Muscle layer of duodenum (tissue), 2 donors: ENCODE data around the gene PDXDC1.
"Not testable (repeated sequence)": the region's sequence is repeated elsewhere in the genome, so short reads cannot be mapped to it uniquely, and the experiment has no call there.

ENCODE experiments used
- H3K27ac ChIP-seq: one replicate; pipeline ENCODE4 v1.7.0; 2013; ENCODE audit warnings: mild to moderate bottlenecking, low read length
- H3K27me3 ChIP-seq: one replicate; pipeline ENCODE4 v1.7.0; 2013; ENCODE audit warnings: low read depth, mild to moderate bottlenecking, control low read depth, low read length
- H3K36me3 ChIP-seq, 2 donors: one replicate each; pipeline ENCODE4 v1.7.0; 2013; ENCODE audit warnings: low read length in 2 of 2, control low read depth in 1 of 2, mild to moderate bottlenecking in 1 of 2; ENCODE audit not compliant: insufficient read depth in 2 of 2, control insufficient read depth in 1 of 2
- H3K4me1 ChIP-seq, 2 donors: one replicate each; pipeline ENCODE4 v1.7.0; 2013; ENCODE audit warnings: low read length in 2 of 2, mild to moderate bottlenecking in 2 of 2, control low read depth in 1 of 2, moderate library complexity in 1 of 2; ENCODE audit not compliant: insufficient read depth in 2 of 2, control insufficient read depth in 1 of 2
- H3K4me3 ChIP-seq, 2 donors: one replicate each; pipeline ENCODE4 v1.7.0; 2013; ENCODE audit warnings: low read length in 2 of 2, low read depth in 1 of 2, mild to moderate bottlenecking in 1 of 2
- H3K9me3 ChIP-seq, 2 donors: one replicate each; pipeline ENCODE4 v1.7.0; 2013; ENCODE audit warnings: low read length in 2 of 2, control low read depth in 1 of 2, mild to moderate bottlenecking in 1 of 2; ENCODE audit not compliant: control insufficient read depth in 1 of 2
- donor health status: healthy.

The PDXDC1 gene

DNA sequence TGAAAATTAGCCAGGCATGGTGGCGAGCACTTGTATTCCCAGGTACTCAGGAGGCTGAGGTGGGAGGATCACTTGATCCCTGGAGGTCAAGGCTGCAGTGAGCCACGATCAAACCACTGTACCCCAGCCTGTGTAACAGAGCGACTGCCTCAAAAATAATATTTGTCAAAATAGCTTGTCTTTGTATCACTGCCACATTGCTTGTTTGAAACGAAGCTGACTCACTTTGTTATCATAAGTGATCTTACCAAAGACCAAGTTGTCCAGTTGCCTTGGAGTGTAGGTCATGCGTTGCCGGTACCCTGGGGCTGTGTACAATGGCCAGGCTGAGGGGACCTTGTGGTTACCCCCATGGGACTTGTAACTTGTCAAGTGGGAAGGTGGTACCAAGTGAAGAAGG lies 21.9 kb downstream of the PDXDC1 start:
- H3K27ac ChIP-seq, result not testable (repeated sequence)
- peaks cover 6 to 10% of the 10 kb centered on the region in 2 donors for H3K36me3 ChIP-seq

DNA sequence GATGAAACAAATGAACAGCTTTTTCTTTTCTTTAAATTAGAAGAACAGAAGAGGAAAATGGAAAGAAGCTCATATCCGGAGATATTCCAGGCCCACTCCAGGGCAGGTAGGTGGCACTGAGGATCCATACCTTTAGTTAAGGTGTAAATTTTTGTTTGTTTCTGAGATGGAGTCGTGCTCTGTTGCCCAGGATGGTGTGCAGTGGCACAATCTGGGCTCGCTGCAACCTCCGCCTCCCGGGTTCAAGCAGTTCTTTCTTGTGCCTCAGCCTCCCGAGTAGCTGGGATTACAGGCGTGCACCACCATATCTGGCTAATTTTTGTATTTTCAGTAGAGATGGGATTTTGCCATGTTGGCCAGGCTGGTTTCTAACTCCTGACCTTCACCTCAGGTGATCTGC lies 23.5 kb downstream of the PDXDC1 start:
- not testable (repeated sequence) for H3K4me3 ChIP-seq, H3K9me3 ChIP-seq, H3K27ac ChIP-seq, H3K27me3 ChIP-seq, H3K4me1 ChIP-seq
- peaks cover 6 to 10% of the 10 kb centered on the region in 2 donors for H3K36me3 ChIP-seq

More for the DNA sequence above, 21.9 kb downstream of the PDXDC1 start:
- H3K4me3 ChIP-seq, H3K4me1 ChIP-seq, H3K27me3 ChIP-seq, H3K9me3 ChIP-seq: not testable (repeated sequence)

DNA sequence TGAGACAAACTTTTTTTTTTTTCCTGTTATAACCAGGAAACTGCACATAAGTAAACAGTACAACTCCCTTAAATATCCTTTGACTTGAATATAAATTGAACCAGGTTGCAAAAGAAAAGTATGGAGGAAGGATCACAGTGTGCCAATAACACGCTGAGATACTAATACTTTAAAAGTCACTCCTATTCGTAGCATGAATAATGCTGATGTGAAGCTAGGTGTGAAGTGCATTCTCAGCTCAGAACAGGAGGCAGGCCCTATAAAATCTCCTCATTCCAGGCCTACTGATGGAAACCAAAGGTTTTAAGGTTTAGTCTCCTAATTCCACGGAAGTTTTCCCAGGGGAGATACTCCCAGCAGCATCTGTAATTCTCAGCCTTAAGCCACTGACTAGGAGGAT lies 25.0 kb downstream of the PDXDC1 start:
- H3K27ac ChIP-seq, H3K4me1 ChIP-seq, H3K27me3 ChIP-seq, H3K9me3 ChIP-seq, H3K4me3 ChIP-seq: not testable (repeated sequence)
- H3K36me3 ChIP-seq, result peaks cover 6 to 14% of the 10 kb centered on the region in 2 donors

DNA sequence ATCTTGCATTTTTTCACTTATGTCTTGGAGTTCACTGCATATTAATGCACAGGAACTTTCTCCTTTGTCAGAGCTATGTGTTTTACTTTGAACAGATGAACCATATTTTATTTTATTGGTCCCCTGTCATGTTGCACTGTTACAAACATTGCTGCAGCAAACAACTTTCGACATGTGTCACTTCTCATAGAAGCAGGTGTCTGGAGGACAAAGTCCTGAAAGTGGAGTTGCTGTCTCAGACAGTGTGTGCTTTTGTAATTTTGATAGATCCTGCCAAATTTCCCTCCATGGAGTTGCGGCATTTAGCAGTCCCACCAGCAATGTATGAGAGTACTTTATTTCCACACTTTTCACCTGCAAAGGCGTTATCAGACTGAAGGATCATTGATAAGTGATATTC lies 27.6 kb downstream of the PDXDC1 start:
- not testable (repeated sequence) for H3K27ac ChIP-seq, H3K9me3 ChIP-seq, H3K27me3 ChIP-seq, H3K4me3 ChIP-seq, H3K4me1 ChIP-seq
- peaks cover 6 to 14% of the 10 kb centered on the region in 2 donors for H3K36me3 ChIP-seq

DNA sequence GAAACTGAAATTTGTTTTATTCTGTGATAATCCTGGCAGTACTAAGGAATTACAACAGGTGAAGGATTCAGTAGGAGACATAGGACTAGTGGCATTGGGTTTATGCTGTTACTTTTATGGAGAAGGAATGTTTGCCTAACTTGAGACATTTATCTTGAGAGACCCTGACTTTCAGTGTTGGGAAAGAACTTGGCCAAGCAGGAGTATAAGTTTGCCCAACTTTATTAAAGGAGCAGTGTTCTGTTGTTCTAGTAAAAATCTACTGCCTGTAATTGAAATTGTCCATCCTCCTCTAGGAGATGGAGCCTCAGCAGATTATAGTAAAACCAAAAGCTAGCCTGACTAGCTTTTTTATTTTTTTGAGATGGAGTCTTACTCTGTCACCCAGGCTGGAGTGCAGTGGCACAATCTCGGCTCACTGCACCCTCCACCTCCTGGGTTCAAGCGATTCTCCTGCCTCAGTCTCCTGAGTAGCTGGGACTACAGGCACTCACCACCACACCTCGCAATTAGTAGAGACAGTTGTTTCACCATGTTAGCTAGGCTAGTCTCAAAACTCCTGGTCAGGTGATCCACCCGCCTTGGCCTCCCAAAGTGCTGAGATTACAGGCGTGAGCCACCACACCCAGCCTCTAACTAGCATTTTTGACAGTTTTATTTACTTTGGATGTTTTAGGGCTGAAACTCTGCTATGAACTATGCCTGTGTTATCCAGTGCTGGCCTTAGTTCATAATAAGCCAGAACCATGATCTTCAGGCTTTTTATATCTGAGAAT lies 30.7 kb downstream of the PDXDC1 start:
- not testable (repeated sequence) for H3K4me3 ChIP-seq, H3K27ac ChIP-seq, H3K27me3 ChIP-seq, H3K4me1 ChIP-seq, H3K9me3 ChIP-seq
- peaks cover 4 to 12% of the 10 kb centered on the region in 2 donors for H3K36me3 ChIP-seq

DNA sequence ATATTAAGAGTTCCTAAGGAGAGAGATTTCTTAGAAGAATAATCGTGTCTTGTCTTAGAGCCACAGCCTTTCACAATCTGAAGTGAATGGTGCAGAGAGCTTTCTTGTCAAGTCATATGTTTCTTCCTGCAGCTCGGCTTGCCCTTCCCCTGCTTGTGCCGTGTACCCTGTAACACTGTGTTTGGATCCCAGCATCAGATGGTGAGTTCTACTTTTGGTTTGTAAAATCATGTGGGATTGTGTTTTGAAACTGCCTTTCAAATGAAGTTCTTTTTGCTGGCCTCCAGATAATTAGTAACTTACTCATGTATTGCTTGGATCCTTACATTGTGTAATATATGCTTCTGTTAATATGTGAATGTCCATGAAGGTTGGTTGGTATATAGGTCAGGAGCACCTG lies 33.8 kb downstream of the PDXDC1 start:
- not testable (repeated sequence) for H3K4me3 ChIP-seq, H3K27ac ChIP-seq, H3K4me1 ChIP-seq, H3K9me3 ChIP-seq, H3K27me3 ChIP-seq
- H3K36me3 ChIP-seq, result peaks cover 4 to 15% of the 10 kb centered on the region in 2 donors

DNA sequence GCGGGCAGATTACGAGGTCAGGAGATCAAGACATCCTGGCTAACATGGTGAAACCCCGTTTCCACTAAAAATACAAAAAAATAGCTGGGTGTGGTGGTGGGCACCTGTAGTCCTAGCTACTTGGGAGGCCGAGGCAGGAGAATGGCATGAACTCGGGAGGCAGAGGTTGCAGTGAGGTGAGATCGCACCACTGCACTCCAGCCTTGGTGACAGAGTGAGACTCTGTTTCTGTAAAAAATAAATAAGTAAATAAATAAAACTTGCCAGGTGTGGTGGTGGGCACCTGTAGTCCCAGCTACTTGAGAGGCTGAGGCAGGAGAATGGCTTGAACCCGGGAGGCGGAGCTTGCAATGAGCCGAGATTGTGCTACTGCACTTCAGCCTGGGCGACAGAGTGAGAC lies 38.1 kb downstream of the PDXDC1 start:
- H3K9me3 ChIP-seq, H3K27ac ChIP-seq, H3K27me3 ChIP-seq, H3K4me3 ChIP-seq: not testable (repeated sequence)
- H3K4me1 ChIP-seq, result peaks cover 0 to 15% of the 10 kb centered on the region in 2 donors
- peaks cover 15 to 18% of the 10 kb centered on the region in 2 donors for H3K36me3 ChIP-seq

DNA sequence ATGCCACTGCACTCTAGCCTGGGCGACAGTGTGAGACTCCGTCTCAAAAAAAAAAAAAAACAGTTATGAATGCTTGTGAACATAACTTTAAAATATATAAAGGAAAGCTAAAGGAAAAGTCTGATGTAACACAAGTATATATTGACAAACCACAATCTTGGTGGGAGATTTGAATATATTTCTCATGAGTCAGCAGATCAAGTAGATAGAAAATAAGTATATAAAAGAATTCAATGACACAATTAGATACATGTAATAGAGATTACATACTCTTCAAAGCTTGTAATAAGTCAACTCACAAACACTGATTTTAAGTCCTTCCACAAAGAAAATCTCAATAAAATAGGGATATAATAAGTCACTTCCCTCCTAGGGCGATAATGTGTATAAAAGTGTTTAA lies 40.8 kb downstream of the PDXDC1 start:
- not testable (repeated sequence) for H3K4me3 ChIP-seq, H3K27ac ChIP-seq, H3K27me3 ChIP-seq, H3K9me3 ChIP-seq
- peaks cover 0 to 15% of the 10 kb centered on the region in 2 donors for H3K4me1 ChIP-seq
- peaks cover 15 to 33% of the 10 kb centered on the region in 2 donors for H3K36me3 ChIP-seq

DNA sequence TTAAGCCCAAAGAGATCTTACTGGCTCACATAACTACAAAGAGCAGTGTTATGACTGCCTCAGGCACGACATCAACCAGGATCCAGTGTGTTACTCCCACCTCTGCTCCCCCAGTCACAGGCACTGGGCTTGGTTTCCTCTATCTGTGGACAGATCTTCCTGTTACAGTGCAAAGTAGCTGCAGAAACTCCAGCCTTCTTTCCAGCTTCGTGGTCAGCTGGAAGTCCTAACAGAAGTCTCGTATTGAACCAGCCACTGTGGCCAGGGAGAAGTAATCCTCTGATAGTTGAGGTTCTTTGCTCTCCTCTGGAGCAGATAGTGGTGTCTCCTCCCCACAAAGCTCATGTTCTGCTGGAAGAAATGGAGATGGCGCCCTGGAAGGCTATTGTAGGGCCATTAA lies 41.5 kb downstream of the PDXDC1 start:
- H3K4me3 ChIP-seq, H3K9me3 ChIP-seq, H3K27ac ChIP-seq, H3K27me3 ChIP-seq: not testable (repeated sequence)
- Histone ChIP-seq H3K36me3 (peaks cover 11 to 36% of the 10 kb centered on the region in 2 donors), H3K4me1 (peaks cover 0 to 15% of the 10 kb centered on the region in 2 donors)

DNA sequence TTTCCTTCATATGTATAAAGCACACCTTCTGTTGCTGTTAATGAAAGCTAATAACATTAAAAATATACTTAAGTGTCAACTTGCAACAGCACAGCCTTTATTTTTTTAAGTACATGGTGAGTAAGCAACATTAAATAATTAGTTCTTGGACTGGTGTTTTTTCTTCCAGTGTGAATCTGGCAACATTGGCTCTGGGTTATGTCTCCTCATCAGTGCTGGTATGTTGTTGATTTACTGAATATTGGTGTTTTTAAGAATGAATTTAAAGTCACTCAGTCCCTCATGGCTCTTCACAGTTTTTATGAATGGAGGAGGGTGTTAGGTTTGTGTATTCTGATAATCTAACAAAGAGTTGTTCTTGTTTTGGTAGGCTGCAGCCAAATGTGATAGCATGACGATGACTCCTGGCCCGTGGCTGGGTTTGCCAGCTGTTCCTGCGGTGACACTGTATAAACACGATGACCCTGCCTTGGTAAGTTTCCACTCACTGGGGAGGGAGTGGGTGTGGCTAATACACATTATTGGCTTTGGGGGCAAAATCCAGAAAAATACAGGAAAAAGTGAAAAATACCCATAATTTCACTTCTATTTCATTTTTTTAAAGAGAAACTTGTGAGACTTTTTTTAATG lies 42.2 kb downstream of the PDXDC1 start:
- H3K4me3 ChIP-seq, H3K27ac ChIP-seq, H3K27me3 ChIP-seq, H3K9me3 ChIP-seq: not testable (repeated sequence)
- peaks cover 0 to 15% of the 10 kb centered on the region in 2 donors for H3K4me1 ChIP-seq
- H3K36me3 ChIP-seq, result peaks cover 16 to 41% of the 10 kb centered on the region in 2 donors

DNA sequence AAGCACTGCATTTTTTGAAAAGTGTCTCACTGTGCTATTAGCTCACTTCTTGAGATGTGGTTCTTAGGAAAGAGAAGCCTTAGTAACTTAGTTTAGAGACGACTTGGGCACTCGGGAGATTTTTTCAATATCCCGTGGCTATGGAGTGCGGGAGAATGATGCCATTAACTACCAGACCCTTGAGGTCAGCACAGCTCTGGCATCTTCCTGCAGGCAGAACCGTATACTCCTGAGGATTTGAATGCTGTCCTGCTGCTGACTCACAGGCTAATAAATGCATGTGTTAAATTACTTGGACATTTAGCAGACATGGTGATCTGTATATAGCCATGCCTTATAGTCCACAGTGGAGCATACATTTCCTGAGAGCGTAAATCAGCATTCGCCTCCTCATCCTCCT lies 46.6 kb downstream of the PDXDC1 start:
- H3K4me3 ChIP-seq, H3K27ac ChIP-seq, H3K27me3 ChIP-seq, H3K9me3 ChIP-seq: not testable (repeated sequence)
- Histone ChIP-seq H3K36me3 (peaks cover 28 to 52% of the 10 kb centered on the region in 2 donors), H3K4me1 (peaks cover 0 to 11% of the 10 kb centered on the region in 2 donors)

DNA sequence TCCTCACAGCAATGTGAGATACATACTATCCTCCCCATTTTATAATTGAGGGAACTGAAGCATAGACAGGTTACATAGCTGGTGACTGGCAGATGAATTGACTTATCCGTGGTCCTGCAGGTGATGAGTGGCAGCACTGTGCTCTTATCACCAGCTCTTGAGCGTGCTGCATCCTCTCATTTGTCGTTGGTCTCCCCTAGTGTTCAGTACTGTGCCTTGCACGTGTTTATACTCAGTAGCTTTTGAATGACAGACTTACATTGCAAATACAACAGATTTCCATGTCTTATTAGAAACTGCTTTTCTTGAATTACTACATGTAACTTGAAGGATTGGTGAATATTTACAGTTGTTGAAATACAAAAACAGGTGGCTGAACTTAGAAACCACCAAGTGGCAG lies 47.4 kb downstream of the PDXDC1 start:
- H3K36me3 ChIP-seq, result peaks cover 28 to 48% of the 10 kb centered on the region in 2 donors
- not testable (repeated sequence) for H3K9me3 ChIP-seq, H3K4me1 ChIP-seq, H3K4me3 ChIP-seq, H3K27me3 ChIP-seq, H3K27ac ChIP-seq
